GM12878 (cell line): ENCODE data around the gene CHRM3.

Source experiments
- BRCA1 ChIP-seq: IDR thresholded peaks from 2 replicates; pipeline ENCODE4 v1.6.1; 2011; ENCODE audit warnings: low read depth, low read length, improper control_type of control experiment
- CBFB ChIP-seq: IDR thresholded peaks from 2 replicates; pipeline ENCODE4 v1.6.1; 2016; ENCODE audit warnings: antibody characterized with exemption, low read depth
- EZH2 ChIP-seq: IDR thresholded peaks from 2 replicates; pipeline ENCODE4 v1.6.1; 2012; ENCODE audit warnings: low read depth, mild to moderate bottlenecking, control low read depth, inconsistent platforms, low read length, borderline replicate concordance; ENCODE audit not compliant: control insufficient read depth
- PKNOX1 ChIP-seq: fragments of 450-650 bp; IDR thresholded peaks from 2 replicates; pipeline ENCODE4 v1.6.1; 2016; ENCODE audit warnings: mild to moderate bottlenecking
- POLR2A ChIP-seq: IDR thresholded peaks from 2 replicates; pipeline ENCODE4 v1.6.1; 2011; ENCODE audit warnings: low read depth, mild to moderate bottlenecking, low read length
- POLR2AphosphoS5 ChIP-seq: IDR thresholded peaks from 2 replicates; pipeline ENCODE4 v1.6.1; 2011; ENCODE audit warnings: mild to moderate bottlenecking, low read length, inconsistent platforms
- SIX5 ChIP-seq: IDR thresholded peaks from 2 replicates; pipeline ENCODE4 v1.6.1; 2011; ENCODE audit warnings: mild to moderate bottlenecking, low read depth, low read length, moderate library complexity; ENCODE audit not compliant: severe bottlenecking
- USF1 ChIP-seq: IDR thresholded peaks from 2 replicates; pipeline ENCODE4 v1.6.1; 2011; ENCODE audit warnings: borderline replicate concordance, low read depth, mild to moderate bottlenecking, moderate library complexity, mixed read lengths, low read length; ENCODE audit not compliant: insufficient read depth; ENCODE audit errors: extremely low read length
- ZBTB4 ChIP-seq: fragments of 450-650 bp; formaldehyde crosslinking; IDR thresholded peaks from 2 replicates; pipeline ENCODE4 v1.4.0; 2022; ENCODE audit warnings: mild to moderate bottlenecking, moderate library complexity
- TF ChIP-seq, protein P1 (sequence below), 3 experiments: IDR thresholded peaks in 2 of 3; conservative IDR thresholded peaks in 1 of 3; 2 replicates each; pipeline ENCODE4 v1.5.1; 2011; ENCODE audit warnings: low read depth in 3 of 3, low read length in 3 of 3, mild to moderate bottlenecking in 3 of 3, control low read depth in 2 of 3, moderate library complexity in 2 of 3, inconsistent platforms in 1 of 3, mixed read lengths in 1 of 3; ENCODE audit not compliant: control insufficient read depth in 2 of 3, insufficient read depth in 1 of 3; ENCODE audit errors: extremely low read depth in 1 of 3
- TF ChIP-seq, protein P2 (sequence below): fragments of 450-650 bp; IDR thresholded peaks from 2 replicates; pipeline ENCODE4 v1.6.1; 2017; ENCODE audit warnings: borderline replicate concordance
- TF ChIP-seq, protein P3 (sequence below): fragments of 450-650 bp; conservative IDR thresholded peaks from 2 replicates; pipeline ENCODE4 v1.6.1; 2017; ENCODE audit warnings: mild to moderate bottlenecking, moderate library complexity
- TF ChIP-seq, protein P4 (sequence below): fragments of 450-650 bp; IDR thresholded peaks from 2 replicates; pipeline ENCODE4 v1.6.1; 2018; ENCODE audit warnings: borderline replicate concordance, mild to moderate bottlenecking; ENCODE audit not compliant: partially characterized antibody

GRCh38 chr1:239392271-239392670 lies 5.9 kb downstream of the CHRM3 start:
- TF ChIP-seq SIX5 (no peak), CBFB (no peak), POLR2AphosphoS5 (no peak), ZBTB4 (CRISPR knock-in tag) (no peak), POLR2A (no peak), USF1 (no peak), PKNOX1 (no peak), EZH2 (no peak), BRCA1 (no peak)
- TF ChIP-seq, protein P1, sequence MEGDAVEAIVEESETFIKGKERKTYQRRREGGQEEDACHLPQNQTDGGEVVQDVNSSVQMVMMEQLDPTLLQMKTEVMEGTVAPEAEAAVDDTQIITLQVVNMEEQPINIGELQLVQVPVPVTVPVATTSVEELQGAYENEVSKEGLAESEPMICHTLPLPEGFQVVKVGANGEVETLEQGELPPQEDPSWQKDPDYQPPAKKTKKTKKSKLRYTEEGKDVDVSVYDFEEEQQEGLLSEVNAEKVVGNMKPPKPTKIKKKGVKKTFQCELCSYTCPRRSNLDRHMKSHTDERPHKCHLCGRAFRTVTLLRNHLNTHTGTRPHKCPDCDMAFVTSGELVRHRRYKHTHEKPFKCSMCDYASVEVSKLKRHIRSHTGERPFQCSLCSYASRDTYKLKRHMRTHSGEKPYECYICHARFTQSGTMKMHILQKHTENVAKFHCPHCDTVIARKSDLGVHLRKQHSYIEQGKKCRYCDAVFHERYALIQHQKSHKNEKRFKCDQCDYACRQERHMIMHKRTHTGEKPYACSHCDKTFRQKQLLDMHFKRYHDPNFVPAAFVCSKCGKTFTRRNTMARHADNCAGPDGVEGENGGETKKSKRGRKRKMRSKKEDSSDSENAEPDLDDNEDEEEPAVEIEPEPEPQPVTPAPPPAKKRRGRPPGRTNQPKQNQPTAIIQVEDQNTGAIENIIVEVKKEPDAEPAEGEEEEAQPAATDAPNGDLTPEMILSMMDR (IDR thresholded peaks at IDR 0.05 in 2 of 3, conservative IDR thresholded peaks at IDR 0.05 in 1 of 3; ENCODE audit: control insufficient read depth in 2 of 3, extremely low read depth in 1 of 3, insufficient read depth in 1 of 3, low read depth in 3 of 3, low read length in 3 of 3), result no peak
- TF ChIP-seq, protein P2, sequence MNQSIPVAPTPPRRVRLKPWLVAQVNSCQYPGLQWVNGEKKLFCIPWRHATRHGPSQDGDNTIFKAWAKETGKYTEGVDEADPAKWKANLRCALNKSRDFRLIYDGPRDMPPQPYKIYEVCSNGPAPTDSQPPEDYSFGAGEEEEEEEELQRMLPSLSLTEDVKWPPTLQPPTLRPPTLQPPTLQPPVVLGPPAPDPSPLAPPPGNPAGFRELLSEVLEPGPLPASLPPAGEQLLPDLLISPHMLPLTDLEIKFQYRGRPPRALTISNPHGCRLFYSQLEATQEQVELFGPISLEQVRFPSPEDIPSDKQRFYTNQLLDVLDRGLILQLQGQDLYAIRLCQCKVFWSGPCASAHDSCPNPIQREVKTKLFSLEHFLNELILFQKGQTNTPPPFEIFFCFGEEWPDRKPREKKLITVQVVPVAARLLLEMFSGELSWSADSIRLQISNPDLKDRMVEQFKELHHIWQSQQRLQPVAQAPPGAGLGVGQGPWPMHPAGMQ, result no peak
- TF ChIP-seq, protein P3, sequence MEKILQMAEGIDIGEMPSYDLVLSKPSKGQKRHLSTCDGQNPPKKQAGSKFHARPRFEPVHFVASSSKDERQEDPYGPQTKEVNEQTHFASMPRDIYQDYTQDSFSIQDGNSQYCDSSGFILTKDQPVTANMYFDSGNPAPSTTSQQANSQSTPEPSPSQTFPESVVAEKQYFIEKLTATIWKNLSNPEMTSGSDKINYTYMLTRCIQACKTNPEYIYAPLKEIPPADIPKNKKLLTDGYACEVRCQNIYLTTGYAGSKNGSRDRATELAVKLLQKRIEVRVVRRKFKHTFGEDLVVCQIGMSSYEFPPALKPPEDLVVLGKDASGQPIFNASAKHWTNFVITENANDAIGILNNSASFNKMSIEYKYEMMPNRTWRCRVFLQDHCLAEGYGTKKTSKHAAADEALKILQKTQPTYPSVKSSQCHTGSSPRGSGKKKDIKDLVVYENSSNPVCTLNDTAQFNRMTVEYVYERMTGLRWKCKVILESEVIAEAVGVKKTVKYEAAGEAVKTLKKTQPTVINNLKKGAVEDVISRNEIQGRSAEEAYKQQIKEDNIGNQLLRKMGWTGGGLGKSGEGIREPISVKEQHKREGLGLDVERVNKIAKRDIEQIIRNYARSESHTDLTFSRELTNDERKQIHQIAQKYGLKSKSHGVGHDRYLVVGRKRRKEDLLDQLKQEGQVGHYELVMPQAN, result no peak
- TF ChIP-seq, protein P4, sequence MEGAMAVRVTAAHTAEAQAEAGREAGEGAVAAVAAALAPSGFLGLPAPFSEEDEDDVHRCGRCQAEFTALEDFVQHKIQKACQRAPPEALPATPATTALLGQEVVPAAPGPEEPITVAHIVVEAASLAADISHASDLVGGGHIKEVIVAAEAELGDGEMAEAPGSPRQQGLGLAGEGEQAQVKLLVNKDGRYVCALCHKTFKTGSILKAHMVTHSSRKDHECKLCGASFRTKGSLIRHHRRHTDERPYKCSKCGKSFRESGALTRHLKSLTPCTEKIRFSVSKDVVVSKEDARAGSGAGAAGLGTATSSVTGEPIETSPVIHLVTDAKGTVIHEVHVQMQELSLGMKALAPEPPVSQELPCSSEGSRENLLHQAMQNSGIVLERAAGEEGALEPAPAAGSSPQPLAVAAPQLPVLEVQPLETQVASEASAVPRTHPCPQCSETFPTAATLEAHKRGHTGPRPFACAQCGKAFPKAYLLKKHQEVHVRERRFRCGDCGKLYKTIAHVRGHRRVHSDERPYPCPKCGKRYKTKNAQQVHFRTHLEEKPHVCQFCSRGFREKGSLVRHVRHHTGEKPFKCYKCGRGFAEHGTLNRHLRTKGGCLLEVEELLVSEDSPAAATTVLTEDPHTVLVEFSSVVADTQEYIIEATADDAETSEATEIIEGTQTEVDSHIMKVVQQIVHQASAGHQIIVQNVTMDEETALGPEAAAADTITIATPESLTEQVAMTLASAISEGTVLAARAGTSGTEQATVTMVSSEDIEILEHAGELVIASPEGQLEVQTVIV, result no peak
